GM23338 (cell line): ENCODE measurements around the gene HS3ST6. TPM values are rescaled to one million over a fixed set of nuclear protein-coding genes. Genes with fewer than 3 reads are reported as not detected.

Source experiments
- ATAC-seq: fragments of 200-7000 bp; cut with Tn5 transposase; 3 replicates; pipeline ENCODE4 v1.9.1; 2020
- DNase-seq: peaks from one replicate; pipeline ENCODE4 v3.0.0-alpha.2; 2015; ENCODE audit warnings: low spot score
- H2AFZ ChIP-seq: fragments of 200-600 bp; sonication (generic); 2 replicates; pipeline ENCODE4 v1.8.0; 2016; ENCODE audit warnings: antibody characterized with exemption, mild to moderate bottlenecking, moderate library complexity
- H3F3A ChIP-seq: fragments of 200-600 bp; sonication (generic); replicated peaks from 2 replicates; pipeline ENCODE4 v1.8.0; 2017; ENCODE audit warnings: antibody characterized with exemption, mixed run types, low read depth
- H3K27ac ChIP-seq: fragments of 200-600 bp; sonication (generic); 2 replicates; pipeline ENCODE4 v1.6.1; 2016; ENCODE audit warnings: low read depth
- H3K27me3 ChIP-seq: fragments of 200-600 bp; sonication (generic); 2 replicates; pipeline ENCODE4 v1.8.0; 2016; ENCODE audit warnings: mild to moderate bottlenecking, mixed run types, moderate library complexity; ENCODE audit not compliant: insufficient read depth
- H3K36me3 ChIP-seq: fragments of 200-600 bp; sonication (generic); 2 replicates; pipeline ENCODE4 v1.8.0; 2016; ENCODE audit warnings: mild to moderate bottlenecking; ENCODE audit not compliant: insufficient read depth
- H3K4me1 ChIP-seq: fragments of 200-600 bp; sonication (generic); 2 replicates; pipeline ENCODE4 v1.8.0; 2016; ENCODE audit warnings: mild to moderate bottlenecking, moderate library complexity; ENCODE audit not compliant: insufficient read depth
- H3K4me2 ChIP-seq: fragments of 200-600 bp; sonication (generic); 2 replicates; pipeline ENCODE4 v1.7.1; 2017; ENCODE audit warnings: mixed run types
- H3K4me3 ChIP-seq: fragments of 200-600 bp; sonication (generic); 2 replicates; pipeline ENCODE4 v1.6.1; 2016; ENCODE audit warnings: mixed run types
- H3K79me2 ChIP-seq: fragments of 200-600 bp; sonication (generic); replicated peaks from 2 replicates; pipeline ENCODE4 v1.8.0; 2017; ENCODE audit warnings: mild to moderate bottlenecking; ENCODE audit not compliant: insufficient read depth
- H3K9me2 ChIP-seq: fragments of 200-600 bp; sonication (generic); 2 replicates; pipeline ENCODE4 v1.8.0; 2017; ENCODE audit not compliant: insufficient read depth
- H4K20me1 ChIP-seq: fragments of 200-600 bp; sonication (generic); replicated peaks from 2 replicates; pipeline ENCODE4 v1.8.0; 2017; ENCODE audit warnings: mild to moderate bottlenecking; ENCODE audit not compliant: insufficient read depth
- H3K27ac Mint-ChIP-seq: 2 replicates; pipeline ENCODE4 v1.8.0; 2020; ENCODE audit warnings: inconsistent platforms, mild to moderate bottlenecking, moderate library complexity, mixed read lengths
- H3K27me3 Mint-ChIP-seq: 3 replicates; pipeline ENCODE4 v1.8.0; 2022; ENCODE audit warnings: low read depth, mild to moderate bottlenecking, moderate library complexity, mixed read lengths, inconsistent platforms; ENCODE audit not compliant: insufficient read depth, poor library complexity
- H3K36me3 Mint-ChIP-seq: 3 replicates; pipeline ENCODE4 v1.8.0; 2021; ENCODE audit warnings: low read depth, mild to moderate bottlenecking, inconsistent platforms, moderate library complexity, mixed read lengths
- H3K4me1 Mint-ChIP-seq: 3 replicates; pipeline ENCODE4 v1.8.0; 2020; ENCODE audit warnings: mild to moderate bottlenecking, inconsistent platforms, mixed read lengths
- H3K4me3 Mint-ChIP-seq: 3 replicates; pipeline ENCODE4 v1.8.0; 2021; ENCODE audit warnings: moderate library complexity, mild to moderate bottlenecking, inconsistent platforms, mixed read lengths
- H3K9me3 Mint-ChIP-seq: 3 replicates; pipeline ENCODE4 v1.8.0; 2020; ENCODE audit warnings: moderate library complexity, mild to moderate bottlenecking, inconsistent platforms, mixed read lengths
- CREB1 ChIP-seq: fragments of 250-450 bp; sonication (Bioruptor Pico); IDR thresholded peaks from 2 replicates; pipeline ENCODE4 v1.5.0; 2020; ENCODE audit warnings: low read depth, mild to moderate bottlenecking, moderate library complexity
- CTCF ChIP-seq, 2 experiments: fragments of 200-600 bp in 1 of 2; sonication (generic) in 1 of 2; conservative IDR thresholded peaks; 2 replicates each; pipeline versions ENCODE4 v1.5.1 to v1.6.1; 2016 to 2017; ENCODE audit warnings: antibody characterized with exemption in 2 of 2, low read depth in 2 of 2, mild to moderate bottlenecking in 2 of 2, moderate library complexity in 1 of 2
- ETS1 ChIP-seq: IDR thresholded peaks from 2 replicates; pipeline ENCODE4 v1.6.1; 2016; ENCODE audit warnings: antibody characterized with exemption
- EZH2phosphoT487 ChIP-seq: fragments of 200-600 bp; sonication (generic); IDR thresholded peaks from one replicate; pipeline ENCODE4 v1.8.1; 2018; ENCODE audit warnings: antibody characterized with exemption; ENCODE audit not compliant: unreplicated experiment
- NANOG ChIP-seq: IDR thresholded peaks from 2 replicates; pipeline ENCODE4 v1.6.1; 2016; ENCODE audit warnings: antibody characterized with exemption, borderline replicate concordance
- REST ChIP-seq: IDR thresholded peaks from one replicate; pipeline ENCODE4 v1.6.1; 2018; ENCODE audit warnings: antibody characterized with exemption; ENCODE audit not compliant: unreplicated experiment
- STAT1 ChIP-seq: IDR thresholded peaks from one replicate; pipeline ENCODE4 v1.6.1; 2016; ENCODE audit warnings: antibody characterized with exemption; ENCODE audit not compliant: unreplicated experiment
- ZNF114 ChIP-seq: fragments of 250-450 bp; sonication (Bioruptor Pico); IDR thresholded peaks from 2 replicates; pipeline ENCODE4 v1.5.0; 2020; ENCODE audit warnings: mild to moderate bottlenecking, moderate library complexity
- ZNF331 ChIP-seq: fragments of 250-450 bp; sonication (Bioruptor Pico); IDR thresholded peaks from 2 replicates; pipeline ENCODE4 v1.5.0; 2020; ENCODE audit warnings: low read depth, mild to moderate bottlenecking, moderate library complexity
- polyA plus RNA-seq: library from polyadenylated mRNA; unstranded; fragments of >200 nt; fragmentation: Nextera tagmentation; extraction: Ambion mirVana; gene quantifications from 2 replicates; pipeline ENCODE4 v1.2.1, GENCODE V29; 2016
- total RNA-seq: library from RNA; depleted of rRNA; stranded (reverse); fragments of >200 nt; shearing (Covaris generic); gene quantifications from 2 replicates; pipeline ENCODE4 v1.2.3, GENCODE V29; 2014

The HS3ST6 gene
- total and polyA plus RNA-seq, 2 experiments from 2014 or later: 0.21 TPM; not detected in 1

- H3K79me2 ChIP-seq: no peaks in the 10 kb centered on the region
- ATAC-seq: peak; percentile 45
- no peak overlapping the region for H3K27ac ChIP-seq
- Mint-ChIP-seq H3K9me3 (no peaks in the 10 kb centered on the region), H3K36me3 (no peaks in the 10 kb centered on the region; the same call in 2 of the 3 replicates), H3K27ac (no peak overlapping the region), H3K4me3 (no peak overlapping the region), H3K4me1 (0 out of 3 replicates have a peak, but pooled peaks cover 7% of the 10 kb centered on the region), H3K27me3 (peaks cover 26% of the 10 kb centered on the region)
- DNase-seq: peak; percentile 72
- H3K4me2 ChIP-seq: no peak overlapping the region
- no peaks in the 10 kb centered on the region for H3K9me2 ChIP-seq
- H3K36me3 ChIP-seq: no peaks in the 10 kb centered on the region
- no peak for TF ChIP-seq NANOG
- TF ChIP-seq EZH2phosphoT487: no peak
- TF ChIP-seq CTCF (conservative IDR thresholded peaks at IDR 0.05; ENCODE audit: low read depth in 2 of 2): peak; percentile 28 to 64; a peak in 3 of 4 replicates
- no peak for TF ChIP-seq CREB1
- peaks cover 24% of the 10 kb centered on the region for H3K27me3 ChIP-seq
- no peak overlapping the region for H3K4me3 ChIP-seq
- H3K4me1 ChIP-seq: 0 out of 2 replicates have a peak, but pooled peaks cover 2% of the 10 kb centered on the region
- no peaks in the 10 kb centered on the region for H4K20me1 ChIP-seq
- peak overlapping the region; percentile 52; the same call in 1 of the 2 replicates for H2AFZ ChIP-seq
- no peaks in the 10 kb centered on the region for H3F3A ChIP-seq
Measured at GRCh38 chr16:1932050-1933028, 14.1 kb upstream of the HS3ST6 start.

- H3K27ac Mint-ChIP-seq: no peak overlapping the region
- 0 out of 3 replicates have a peak, but pooled peaks cover 7% of the 10 kb centered on the region for H3K4me1 Mint-ChIP-seq
- H3K4me3 Mint-ChIP-seq: no peak overlapping the region
- peaks cover 28% of the 10 kb centered on the region for H3K27me3 Mint-ChIP-seq
- peaks cover 24% of the 10 kb centered on the region for H3K27me3 ChIP-seq
- no peaks in the 10 kb centered on the region for H4K20me1 ChIP-seq
- no peaks in the 10 kb centered on the region for H3K9me3 Mint-ChIP-seq
- no peaks in the 10 kb centered on the region for H3K36me3 Mint-ChIP-seq
- H3K9me2 ChIP-seq: no peaks in the 10 kb centered on the region
- no peaks in the 10 kb centered on the region for H3K79me2 ChIP-seq
- H3K4me2 ChIP-seq: peak overlapping the region; percentile 55; the same call in 1 of the 2 replicates
- H3K36me3 ChIP-seq: no peaks in the 10 kb centered on the region
- H3F3A ChIP-seq: no peaks in the 10 kb centered on the region
- no peak for DNase-seq
- H3K4me1 ChIP-seq: 0 out of 2 replicates have a peak, but pooled peaks cover 2% of the 10 kb centered on the region
- H3K27ac ChIP-seq: no peak overlapping the region
- H3K4me3 ChIP-seq: no peak overlapping the region
- H2AFZ ChIP-seq: peak overlapping the region; percentile 94
- no peak for ATAC-seq
- TF ChIP-seq ETS1 (no peak), ZNF114 (no peak), CREB1 (no peak), ZNF331 (CRISPR knock-in tag) (no peak), STAT1 (no peak), REST (no peak)
Measured at GRCh38 chr16:1930338-1930720, 12.1 kb upstream of the HS3ST6 start.
